GM12878 (cell line): ENCODE results near the gene GJA4.

Experiments used
- BHLHE40 ChIP-seq, 2 experiments: fragments of 450-650 bp in 1 of 2; IDR thresholded peaks; 2 replicates each; pipeline ENCODE4 v1.6.1; 2011 to 2017; ENCODE audit warnings: low read depth in 2 of 2, borderline replicate concordance in 1 of 2, improper control_type of control experiment in 1 of 2, low read length in 1 of 2, mild to moderate bottlenecking in 1 of 2
- CEBPB ChIP-seq, 2 experiments: fragments of 150-350 bp in 1 of 2; IDR thresholded peaks; 2 replicates each; pipeline ENCODE4 v1.6.1; 2012 to 2014; ENCODE audit warnings: low read depth in 2 of 2, low read length in 2 of 2, borderline replicate concordance in 1 of 2, inconsistent platforms in 1 of 2
- EZH2 ChIP-seq: IDR thresholded peaks from 2 replicates; pipeline ENCODE4 v1.6.1; 2012; ENCODE audit warnings: low read depth, mild to moderate bottlenecking, control low read depth, inconsistent platforms, low read length, borderline replicate concordance; ENCODE audit not compliant: control insufficient read depth
- GABPA ChIP-seq: IDR thresholded peaks from 2 replicates; pipeline ENCODE4 v1.6.1; 2014; ENCODE audit warnings: antibody characterized with exemption, low read depth, mild to moderate bottlenecking, inconsistent platforms
- HDAC2 ChIP-seq: fragments of 200-600 bp; sonication (generic); IDR thresholded peaks from 2 replicates; pipeline ENCODE4 v1.6.1; 2017
- IKZF1 ChIP-seq: fragments of 450-650 bp; conservative IDR thresholded peaks from 2 replicates; pipeline ENCODE4 v1.6.1; 2017; ENCODE audit warnings: antibody characterized with exemption, mild to moderate bottlenecking
- NRF1 ChIP-seq: conservative IDR thresholded peaks from 2 replicates; pipeline ENCODE4 v1.6.1; 2011; ENCODE audit warnings: mild to moderate bottlenecking, low read depth, low read length, improper control_type of control experiment
- POLR2A ChIP-seq: IDR thresholded peaks from 2 replicates; pipeline ENCODE4 v1.6.1; 2011; ENCODE audit warnings: low read depth, mild to moderate bottlenecking, low read length
- POLR2AphosphoS2 ChIP-seq: IDR thresholded peaks from 2 replicates; pipeline ENCODE4 v1.6.1; 2011; ENCODE audit warnings: low read depth, mild to moderate bottlenecking, low read length, improper control_type of control experiment, moderate library complexity
- POLR2AphosphoS5 ChIP-seq: IDR thresholded peaks from 2 replicates; pipeline ENCODE4 v1.6.1; 2011; ENCODE audit warnings: mild to moderate bottlenecking, low read length, inconsistent platforms
- RBBP5 ChIP-seq: fragments of 200-600 bp; sonication (generic); conservative IDR thresholded peaks from 2 replicates; pipeline ENCODE4 v1.6.1; 2016
- SUZ12 ChIP-seq: fragments of 200-600 bp; sonication (generic); IDR thresholded peaks from one replicate; pipeline ENCODE4 v1.6.1; 2018; ENCODE audit warnings: antibody characterized with exemption, mild to moderate bottlenecking; ENCODE audit not compliant: unreplicated experiment
- TF ChIP-seq, protein P1 (sequence below), 3 experiments: IDR thresholded peaks in 2 of 3; conservative IDR thresholded peaks in 1 of 3; 2 replicates each; pipeline ENCODE4 v1.5.1; 2011; ENCODE audit warnings: low read depth in 3 of 3, low read length in 3 of 3, mild to moderate bottlenecking in 3 of 3, control low read depth in 2 of 3, moderate library complexity in 2 of 3, inconsistent platforms in 1 of 3, mixed read lengths in 1 of 3; ENCODE audit not compliant: control insufficient read depth in 2 of 3, insufficient read depth in 1 of 3; ENCODE audit errors: extremely low read depth in 1 of 3
- TF ChIP-seq, protein P2 (sequence below): fragments of 450-650 bp; IDR thresholded peaks from 2 replicates; pipeline ENCODE4 v1.6.1; 2017; ENCODE audit warnings: borderline replicate concordance

DNA sequence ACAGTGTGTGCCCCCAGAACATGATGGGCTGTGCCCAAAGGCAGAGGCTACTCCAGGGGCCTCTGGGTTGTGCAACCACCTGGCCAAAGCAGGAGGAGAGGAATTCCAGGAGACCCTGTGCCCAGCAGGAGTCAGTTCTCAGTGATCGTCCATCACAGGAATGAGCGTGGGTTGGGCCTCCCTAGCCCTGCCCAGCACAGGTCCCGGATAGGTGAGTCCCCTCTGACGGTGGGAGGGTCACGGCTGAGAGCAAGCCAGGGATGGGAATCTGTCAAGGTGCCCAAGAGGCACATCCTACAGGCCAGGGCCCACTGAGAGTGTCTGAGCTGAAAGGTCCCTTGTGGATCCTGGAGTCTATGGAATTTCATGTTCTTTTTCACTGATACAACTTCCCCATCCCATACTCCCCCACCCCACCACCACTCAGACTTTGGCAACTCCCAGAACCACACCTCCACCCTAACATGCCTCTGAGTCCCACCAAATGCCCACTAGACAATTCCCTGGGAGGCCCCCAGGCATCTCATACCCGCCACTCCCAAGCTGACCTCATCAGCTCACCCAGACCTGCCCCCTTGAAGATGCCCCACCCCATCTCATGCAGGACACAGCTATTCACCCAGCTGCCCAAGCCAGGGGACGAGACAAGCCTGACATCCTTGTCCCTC, 30.2 kb upstream of the GJA4 start:
- TF ChIP-seq HDAC2 (no peak), POLR2A (no peak), IKZF1 (no peak), POLR2AphosphoS5 (no peak), RBBP5 (no peak), BHLHE40 (IDR thresholded peaks at IDR 0.05; ENCODE audit: borderline replicate concordance in 1 of 2, low read depth in 2 of 2, low read length in 1 of 2) (no peak), NRF1 (no peak), POLR2AphosphoS2 (no peak), GABPA (no peak), CEBPB (IDR thresholded peaks at IDR 0.05; ENCODE audit: borderline replicate concordance in 1 of 2, low read depth in 2 of 2, low read length in 2 of 2) (no peak), EZH2 (no peak), SUZ12 (no peak)
- TF ChIP-seq, protein P1, sequence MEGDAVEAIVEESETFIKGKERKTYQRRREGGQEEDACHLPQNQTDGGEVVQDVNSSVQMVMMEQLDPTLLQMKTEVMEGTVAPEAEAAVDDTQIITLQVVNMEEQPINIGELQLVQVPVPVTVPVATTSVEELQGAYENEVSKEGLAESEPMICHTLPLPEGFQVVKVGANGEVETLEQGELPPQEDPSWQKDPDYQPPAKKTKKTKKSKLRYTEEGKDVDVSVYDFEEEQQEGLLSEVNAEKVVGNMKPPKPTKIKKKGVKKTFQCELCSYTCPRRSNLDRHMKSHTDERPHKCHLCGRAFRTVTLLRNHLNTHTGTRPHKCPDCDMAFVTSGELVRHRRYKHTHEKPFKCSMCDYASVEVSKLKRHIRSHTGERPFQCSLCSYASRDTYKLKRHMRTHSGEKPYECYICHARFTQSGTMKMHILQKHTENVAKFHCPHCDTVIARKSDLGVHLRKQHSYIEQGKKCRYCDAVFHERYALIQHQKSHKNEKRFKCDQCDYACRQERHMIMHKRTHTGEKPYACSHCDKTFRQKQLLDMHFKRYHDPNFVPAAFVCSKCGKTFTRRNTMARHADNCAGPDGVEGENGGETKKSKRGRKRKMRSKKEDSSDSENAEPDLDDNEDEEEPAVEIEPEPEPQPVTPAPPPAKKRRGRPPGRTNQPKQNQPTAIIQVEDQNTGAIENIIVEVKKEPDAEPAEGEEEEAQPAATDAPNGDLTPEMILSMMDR (IDR thresholded peaks at IDR 0.05 in 2 of 3, conservative IDR thresholded peaks at IDR 0.05 in 1 of 3; ENCODE audit: control insufficient read depth in 2 of 3, extremely low read depth in 1 of 3, insufficient read depth in 1 of 3, low read depth in 3 of 3, low read length in 3 of 3): no peak
- TF ChIP-seq, protein P2, sequence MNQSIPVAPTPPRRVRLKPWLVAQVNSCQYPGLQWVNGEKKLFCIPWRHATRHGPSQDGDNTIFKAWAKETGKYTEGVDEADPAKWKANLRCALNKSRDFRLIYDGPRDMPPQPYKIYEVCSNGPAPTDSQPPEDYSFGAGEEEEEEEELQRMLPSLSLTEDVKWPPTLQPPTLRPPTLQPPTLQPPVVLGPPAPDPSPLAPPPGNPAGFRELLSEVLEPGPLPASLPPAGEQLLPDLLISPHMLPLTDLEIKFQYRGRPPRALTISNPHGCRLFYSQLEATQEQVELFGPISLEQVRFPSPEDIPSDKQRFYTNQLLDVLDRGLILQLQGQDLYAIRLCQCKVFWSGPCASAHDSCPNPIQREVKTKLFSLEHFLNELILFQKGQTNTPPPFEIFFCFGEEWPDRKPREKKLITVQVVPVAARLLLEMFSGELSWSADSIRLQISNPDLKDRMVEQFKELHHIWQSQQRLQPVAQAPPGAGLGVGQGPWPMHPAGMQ: no peak
